ENCODE measurements around the gene PCDHB16.
"Not testable (repeated sequence)": the region's sequence is repeated elsewhere in the genome, so short reads cannot be mapped to it uniquely, and the experiment has no call there.

The PCDHB16 gene

DNA sequence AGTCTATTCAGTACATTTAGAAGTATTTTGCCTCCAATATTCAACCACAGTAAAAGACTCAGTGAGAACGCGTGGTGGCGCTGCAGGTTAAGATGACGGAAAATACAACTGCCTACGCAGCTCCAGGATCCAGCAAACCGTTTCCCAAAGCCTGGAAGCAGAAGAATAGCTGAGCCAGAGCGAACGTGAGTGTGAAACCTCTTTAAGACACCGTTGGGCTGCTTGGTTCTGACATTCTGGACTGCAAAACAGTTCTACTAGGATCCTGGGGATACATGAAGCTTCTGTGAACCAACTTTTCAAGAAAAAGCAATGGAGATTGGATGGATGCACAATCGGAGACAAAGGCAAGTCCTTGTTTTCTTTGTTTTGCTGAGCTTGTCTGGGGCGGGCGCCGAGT lies at the start of gene PCDHB16:
Gene PCDHB16 (plus strand): TSS at position 140 of the 400 bp plus-strand sequence. CDS start 173 bp downstream, at position 313.
- DNase-seq (ENCODE audit: low read depth) = no peak

DNA sequence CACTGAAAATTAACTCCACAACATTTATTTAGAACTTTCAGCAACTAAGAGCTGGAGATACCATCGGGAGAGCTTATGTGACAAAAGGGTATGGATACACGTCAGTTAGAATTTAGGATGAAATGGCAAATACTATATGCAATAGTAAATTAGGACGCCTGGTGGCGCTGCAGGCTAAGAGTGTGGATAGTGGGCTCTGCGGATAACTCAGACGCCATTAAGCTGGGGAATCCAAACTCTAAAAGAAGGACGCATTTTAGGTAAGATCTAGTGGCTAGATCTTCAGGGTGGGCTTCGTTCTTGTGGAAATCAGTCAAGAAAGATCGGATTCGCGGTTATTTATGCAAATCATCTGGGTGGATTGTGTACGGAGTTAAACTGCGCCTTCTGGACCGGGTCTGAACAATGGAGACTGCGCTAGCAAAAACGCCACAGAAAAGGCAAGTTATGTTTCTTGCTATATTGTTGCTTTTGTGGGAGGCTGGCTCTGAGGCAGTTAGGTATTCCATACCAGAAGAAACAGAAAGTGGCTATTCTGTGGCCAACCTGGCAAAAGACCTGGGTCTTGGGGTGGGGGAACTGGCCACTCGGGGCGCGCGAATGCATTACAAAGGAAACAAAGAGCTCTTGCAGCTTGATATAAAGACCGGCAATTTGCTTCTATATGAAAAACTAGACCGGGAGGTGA lies 47.0 kb upstream of the PCDHB16 start, which contains the start of gene PCDHB5:
Gene PCDHB5 (plus strand): TSS at position 177 of the 688 bp plus-strand sequence. CDS start 229 bp downstream, at position 406.
- DNase-seq (ENCODE audit: low read depth) = no peak

DNA sequence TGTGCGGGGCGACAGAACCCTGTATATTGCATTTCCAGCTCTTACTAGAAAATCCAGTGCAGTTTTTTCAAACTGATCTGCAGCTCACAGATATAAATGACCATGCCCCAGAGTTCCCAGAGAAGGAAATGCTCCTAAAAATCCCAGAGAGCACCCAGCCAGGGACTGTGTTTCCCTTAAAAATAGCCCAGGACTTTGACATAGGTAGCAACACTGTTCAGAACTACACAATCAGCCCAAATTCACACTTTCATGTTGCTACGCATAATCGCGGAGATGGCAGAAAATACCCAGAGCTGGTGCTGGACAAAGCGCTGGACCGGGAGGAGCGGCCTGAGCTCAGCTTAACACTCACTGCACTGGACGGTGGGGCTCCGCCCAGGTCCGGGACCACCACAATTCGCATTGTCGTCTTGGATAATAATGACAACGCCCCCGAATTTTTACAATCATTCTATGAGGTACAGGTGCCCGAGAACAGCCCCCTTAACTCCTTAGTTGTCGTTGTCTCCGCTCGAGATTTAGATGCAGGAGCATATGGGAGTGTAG lies 46.4 kb upstream of the PCDHB16 start:
- no peak for DNase-seq (ENCODE audit: low read depth)

DNA sequence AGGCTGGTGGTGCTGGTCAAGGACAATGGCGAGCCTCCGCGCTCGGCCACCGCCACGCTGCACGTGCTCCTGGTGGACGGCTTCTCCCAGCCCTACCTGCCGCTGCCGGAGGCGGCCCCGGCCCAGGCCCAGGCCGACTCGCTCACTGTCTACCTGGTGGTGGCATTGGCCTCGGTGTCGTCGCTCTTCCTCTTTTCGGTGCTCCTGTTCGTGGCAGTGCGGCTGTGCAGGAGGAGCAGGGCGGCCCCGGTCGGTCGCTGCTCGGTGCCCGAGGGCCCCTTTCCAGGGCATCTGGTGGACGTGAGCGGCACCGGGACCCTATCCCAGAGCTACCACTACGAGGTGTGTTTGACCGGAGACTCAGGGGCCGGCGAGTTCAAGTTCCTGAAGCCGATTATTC lies 44.8 kb upstream of the PCDHB16 start:
- DNase-seq (ENCODE audit: low read depth) = not testable (repeated sequence)

DNA sequence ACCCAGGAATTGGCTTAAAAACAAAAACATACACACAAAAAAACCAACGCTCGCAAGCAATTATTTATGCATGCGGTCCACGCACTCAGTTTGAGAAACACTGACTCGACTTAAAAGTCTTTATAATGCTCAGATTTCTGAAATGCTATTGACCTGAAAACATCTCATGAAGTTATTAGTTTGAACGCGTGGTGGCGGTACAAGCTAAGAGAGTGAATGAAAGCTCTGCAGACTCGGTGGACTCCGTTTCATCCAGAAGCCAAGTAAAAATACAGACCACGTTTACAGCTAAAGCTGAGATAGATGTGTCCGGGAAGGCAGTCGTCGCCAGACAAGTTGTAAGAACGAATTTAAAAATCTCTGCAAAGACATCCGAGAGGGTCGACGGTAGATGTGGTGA lies 32.4 kb upstream of the PCDHB16 start, which contains the start of gene PCDHB6:
Gene PCDHB6 (plus strand): TSS at position 246 of the 400 bp plus-strand sequence. CDS start 201 bp downstream, outside the sequence.
- DNase-seq (ENCODE audit: low read depth) = no peak

DNA sequence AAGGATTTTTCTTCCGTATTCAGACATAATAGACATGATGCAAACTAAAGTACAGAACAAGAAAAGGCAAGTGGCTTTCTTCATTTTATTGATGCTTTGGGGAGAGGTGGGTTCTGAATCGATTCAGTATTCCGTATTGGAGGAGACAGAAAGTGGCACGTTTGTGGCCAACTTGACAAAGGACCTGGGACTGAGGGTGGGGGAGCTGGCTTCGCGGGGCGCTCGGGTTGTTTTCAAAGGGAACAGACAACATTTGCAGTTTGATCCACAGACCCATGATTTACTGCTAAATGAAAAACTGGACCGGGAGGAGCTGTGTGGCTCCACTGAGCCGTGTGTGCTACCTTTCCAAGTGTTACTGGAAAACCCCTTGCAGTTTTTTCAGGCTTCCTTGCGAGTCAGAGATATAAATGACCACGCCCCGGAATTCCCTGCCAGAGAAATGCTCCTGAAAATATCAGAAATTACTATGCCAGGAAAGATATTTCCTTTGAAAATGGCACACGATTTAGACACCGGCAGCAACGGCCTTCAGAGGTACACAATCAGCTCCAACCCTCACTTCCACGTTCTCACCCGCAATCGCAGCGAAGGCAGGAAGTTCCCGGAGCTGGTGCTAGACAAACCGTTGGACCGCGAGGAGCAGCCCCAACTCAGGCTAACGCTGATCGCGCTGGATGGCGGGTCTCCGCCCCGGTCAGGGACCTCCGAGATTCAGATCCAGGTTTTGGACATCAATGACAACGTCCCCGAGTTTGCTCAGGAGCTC lies 31.8 kb upstream of the PCDHB16 start:
- DNase-seq (ENCODE audit: low read depth) = no peak

DNA sequence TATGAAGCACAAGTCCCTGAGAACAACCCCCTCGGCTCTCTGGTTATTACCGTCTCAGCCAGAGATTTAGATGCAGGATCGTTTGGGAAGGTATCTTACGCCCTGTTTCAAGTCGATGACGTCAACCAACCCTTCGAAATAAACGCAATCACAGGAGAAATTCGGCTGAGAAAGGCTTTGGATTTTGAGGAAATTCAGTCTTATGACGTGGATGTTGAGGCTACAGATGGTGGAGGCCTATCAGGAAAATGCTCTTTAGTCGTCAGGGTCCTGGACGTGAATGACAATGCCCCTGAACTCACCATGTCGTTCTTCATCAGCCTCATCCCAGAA lies 31.2 kb upstream of the PCDHB16 start:
- DNase-seq (ENCODE audit: low read depth) = no peak

DNA sequence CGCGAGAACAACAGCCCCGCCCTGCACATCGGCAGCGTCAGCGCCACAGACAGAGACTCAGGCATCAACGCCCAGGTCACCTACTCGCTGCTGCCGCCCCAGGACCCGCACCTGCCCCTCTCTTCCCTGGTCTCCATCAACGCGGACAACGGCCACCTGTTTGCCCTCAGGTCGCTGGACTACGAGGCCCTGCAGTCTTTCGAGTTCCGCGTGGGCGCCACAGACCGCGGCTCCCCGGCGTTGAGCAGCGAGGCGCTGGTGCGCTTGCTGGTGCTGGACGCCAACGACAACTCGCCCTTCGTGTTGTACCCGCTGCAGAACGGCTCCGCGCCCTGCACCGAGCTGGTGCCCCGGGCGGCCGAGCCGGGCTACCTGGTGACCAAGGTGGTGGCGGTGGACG lies 30.6 kb upstream of the PCDHB16 start:
- DNase-seq (ENCODE audit: low read depth) = not testable (repeated sequence)

DNA sequence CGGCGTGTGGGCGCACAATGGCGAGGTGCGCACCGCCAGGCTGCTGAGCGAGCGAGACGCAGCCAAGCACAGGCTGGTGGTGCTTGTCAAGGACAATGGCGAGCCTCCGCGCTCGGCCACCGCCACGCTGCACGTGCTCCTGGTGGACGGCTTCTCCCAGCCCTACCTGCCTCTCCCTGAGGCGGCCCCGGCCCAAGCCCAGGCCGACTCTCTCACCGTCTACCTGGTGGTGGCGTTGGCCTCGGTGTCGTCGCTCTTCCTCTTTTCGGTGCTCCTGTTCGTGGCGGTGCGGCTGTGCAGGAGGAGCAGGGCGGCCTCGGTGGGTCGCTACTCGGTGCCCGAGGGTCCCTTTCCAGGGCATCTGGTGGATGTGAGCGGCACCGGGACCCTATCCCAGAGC lies 30.1 kb upstream of the PCDHB16 start:
- DNase-seq (ENCODE audit: low read depth) = not testable (repeated sequence)

DNA sequence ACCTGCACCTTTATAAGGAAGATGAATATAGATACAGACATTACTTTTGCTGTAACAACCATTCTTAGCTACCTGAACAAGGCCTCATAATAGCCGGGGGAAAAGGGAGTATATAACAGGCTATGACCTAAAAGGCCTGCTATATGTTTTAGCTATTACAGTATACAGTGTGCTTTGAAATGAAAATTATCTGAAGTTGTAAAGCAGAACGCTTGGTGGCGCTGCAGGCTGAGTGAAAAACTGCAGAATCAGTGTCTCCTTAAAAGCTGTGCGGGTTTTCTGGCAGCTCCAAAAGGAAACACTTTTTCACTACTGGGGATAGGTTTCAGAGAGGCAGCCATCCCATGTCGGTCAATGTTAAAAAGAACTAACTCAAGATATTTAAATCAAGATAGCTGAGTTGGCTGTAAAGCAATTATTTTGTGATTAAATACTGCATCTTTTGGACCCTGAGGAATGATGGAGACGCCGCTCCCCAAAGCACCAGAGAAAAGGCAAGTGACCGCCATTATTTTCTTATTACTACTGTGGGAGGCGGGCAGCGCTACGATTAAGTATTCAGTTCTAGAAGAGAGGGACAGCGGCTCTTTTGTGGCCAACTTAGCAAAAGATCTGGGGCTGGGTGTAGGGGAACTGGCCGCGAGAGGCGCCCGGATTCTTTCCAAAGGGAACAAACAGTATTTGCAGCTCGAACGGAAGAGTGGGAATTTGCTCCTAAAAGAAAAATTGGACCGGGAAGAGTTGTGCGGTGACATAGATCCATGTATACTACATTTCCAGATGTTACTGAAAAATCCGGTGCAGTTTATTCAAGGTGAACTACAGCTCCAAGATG lies 26.4 kb upstream of the PCDHB16 start:
- no peak for DNase-seq (ENCODE audit: low read depth)

DNA sequence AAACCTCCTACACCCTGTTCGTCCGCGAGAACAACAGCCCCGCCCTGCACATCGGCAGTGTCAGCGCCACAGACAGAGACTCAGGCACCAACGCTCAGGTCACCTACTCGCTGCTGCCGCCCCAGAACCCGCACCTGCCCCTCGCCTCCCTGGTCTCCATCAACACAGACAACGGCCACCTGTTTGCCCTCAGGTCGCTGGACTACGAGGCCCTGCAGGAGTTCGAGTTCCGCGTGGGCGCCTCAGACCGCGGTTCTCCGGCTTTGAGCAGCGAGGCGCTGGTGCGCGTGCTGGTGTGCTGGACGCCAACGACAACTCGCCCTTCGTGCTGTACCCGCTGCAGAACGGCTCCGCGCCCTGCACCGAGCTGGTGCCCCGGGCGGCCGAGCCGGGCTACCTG lies 24.8 kb upstream of the PCDHB16 start:
- not testable (repeated sequence) for DNase-seq (ENCODE audit: low read depth)

DNA sequence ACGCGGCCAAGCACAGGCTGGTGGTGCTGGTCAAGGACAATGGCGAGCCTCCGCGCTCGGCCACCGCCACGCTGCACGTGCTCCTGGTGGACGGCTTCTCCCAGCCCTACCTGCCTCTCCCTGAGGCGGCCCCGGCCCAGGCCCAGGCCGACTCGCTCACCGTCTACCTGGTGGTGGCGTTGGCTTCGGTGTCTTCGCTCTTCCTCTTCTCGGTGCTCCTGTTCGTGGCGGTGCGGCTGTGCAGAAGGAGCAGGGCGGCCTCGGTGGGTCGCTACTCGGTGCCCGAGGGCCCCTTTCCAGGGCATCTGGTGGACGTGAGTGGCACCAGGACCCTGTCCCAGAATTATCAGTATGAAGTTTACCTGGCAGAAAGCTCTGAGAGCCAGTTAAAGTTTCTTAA lies 24.3 kb upstream of the PCDHB16 start:
- DNase-seq (ENCODE audit: low read depth) = not testable (repeated sequence)

DNA sequence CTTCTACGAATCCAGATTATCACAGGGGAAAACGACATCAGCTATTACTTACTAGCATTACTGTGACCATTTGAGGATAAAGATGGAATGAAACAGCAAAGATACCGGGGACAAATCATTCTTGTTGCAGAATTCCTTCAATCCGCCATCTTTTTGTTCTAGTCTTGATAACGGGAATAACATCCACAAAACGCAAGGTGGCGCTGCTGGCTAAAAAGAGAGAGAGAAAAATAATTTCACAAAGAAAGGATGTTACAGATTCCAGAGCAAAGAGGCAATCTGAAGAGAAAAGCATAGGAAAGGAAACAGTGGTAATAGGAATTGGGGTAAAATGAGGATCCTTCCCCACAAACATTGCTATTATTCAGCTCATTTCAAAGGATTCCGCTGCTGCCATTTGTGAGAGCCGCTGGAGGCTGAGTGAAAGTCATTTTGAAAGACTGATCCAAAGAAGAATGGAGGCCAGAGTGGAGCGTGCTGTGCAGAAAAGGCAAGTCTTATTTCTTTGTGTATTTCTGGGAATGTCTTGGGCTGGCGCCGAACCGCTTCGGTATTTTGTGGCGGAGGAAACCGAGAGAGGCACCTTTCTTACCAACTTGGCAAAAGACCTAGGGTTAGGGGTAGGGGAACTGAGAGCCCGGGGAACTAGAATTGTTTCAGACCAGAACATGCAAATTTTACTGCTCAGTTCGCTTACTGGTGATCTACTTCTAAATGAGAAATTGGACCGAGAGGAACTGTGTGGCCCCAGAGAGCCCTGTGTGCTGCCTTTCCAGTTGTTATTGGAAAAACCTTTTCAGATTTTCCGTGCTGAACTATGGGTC lies 9.6 kb upstream of the PCDHB16 start, which contains the start of gene PCDHB7:
Gene PCDHB7 (plus strand): TSS at position 264 of the 824 bp plus-strand sequence. CDS start 192 bp downstream, at position 456.
- no peak for DNase-seq (ENCODE audit: low read depth)

DNA sequence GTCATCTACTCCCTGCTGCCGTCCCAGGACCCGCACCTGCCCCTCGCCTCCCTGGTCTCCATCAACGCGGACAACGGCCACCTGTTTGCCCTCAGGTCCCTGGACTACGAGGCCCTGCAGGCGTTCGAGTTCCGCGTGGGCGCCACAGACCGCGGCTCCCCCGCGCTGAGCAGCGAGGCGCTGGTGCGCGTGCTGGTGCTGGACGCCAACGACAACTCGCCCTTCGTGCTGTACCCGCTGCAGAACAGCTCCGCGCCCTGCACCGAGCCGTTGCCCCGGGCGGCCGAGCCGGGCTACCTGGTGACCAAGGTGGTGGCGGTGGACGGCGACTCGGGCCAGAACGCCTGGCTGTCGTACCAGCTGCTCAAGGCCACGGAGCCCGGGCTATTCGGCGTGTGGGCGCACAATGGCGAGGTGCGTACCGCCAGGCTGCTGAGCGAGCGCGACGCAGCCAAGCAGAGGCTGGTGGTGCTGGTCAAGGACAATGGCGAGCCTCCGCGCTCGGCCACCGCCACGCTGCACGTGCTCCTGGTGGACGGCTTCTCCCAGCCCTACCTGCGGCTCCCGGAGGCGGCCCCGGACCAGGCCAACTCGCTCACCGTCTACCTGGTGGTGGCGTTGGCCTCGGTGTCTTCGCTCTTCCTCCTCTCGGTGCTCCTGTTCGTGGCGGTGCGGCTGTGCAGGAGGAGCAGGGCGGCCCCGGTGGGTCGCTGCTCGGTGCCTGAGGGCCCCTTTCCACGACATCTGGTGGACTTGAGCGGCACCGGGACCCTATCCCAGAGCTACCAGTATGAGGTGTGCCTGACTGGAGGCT lies 7.7 kb upstream of the PCDHB16 start:
- DNase-seq (ENCODE audit: low read depth) = not testable (repeated sequence)

DNA sequence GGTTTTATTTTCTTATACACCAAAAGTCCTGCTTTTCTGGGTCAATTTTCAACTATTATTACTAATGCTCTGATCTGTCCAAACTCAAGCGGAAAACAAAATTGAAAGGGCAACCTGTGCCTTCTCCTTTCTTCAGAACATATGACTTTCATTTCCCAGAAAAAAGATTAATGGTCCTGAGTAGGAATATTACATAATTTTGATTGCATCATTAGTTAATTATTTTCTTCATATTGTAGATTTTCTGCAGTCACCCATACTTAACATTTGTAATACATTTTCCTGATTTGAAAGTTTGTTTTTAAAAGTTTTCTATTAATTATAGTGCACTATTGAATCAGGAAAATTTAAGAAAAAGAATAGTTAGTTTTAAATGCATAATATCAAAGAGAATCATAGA lies 6.3 kb upstream of the PCDHB16 start:
- DNase-seq (ENCODE audit: low read depth) = no peak

DNA sequence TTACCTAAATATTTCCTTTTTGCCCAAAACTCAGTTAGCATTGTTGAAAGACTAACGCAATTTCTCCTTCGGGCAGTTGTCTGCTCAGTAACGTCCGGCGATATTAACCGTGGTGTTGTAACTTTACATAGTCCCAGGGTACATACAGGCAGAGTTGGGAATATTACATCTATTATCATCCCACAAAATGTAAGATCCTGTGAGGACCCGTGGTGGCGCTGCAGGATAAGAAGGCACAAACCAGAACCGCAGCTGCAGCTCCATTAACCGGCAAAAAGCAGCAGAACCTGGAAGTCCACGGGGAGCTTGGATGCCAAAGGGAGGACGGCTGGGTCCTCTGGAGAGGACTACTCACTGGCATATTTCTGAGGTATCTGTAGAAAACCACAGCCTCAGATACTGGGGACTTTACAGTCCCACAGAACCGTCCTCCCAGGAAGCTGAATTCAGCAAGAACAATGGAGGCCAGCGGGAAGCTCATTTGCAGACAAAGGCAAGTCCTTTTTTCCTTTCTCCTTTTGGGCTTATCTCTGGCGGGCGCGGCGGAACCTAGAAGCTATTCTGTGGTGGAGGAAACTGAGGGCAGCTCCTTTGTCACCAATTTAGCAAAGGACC lies 4.5 kb upstream of the PCDHB16 start, which contains the start of gene PCDHB8:
Gene PCDHB8 (plus strand): TSS at position 214 of the 615 bp plus-strand sequence. CDS start 245 bp downstream, at position 459.
- not testable (repeated sequence) for DNase-seq (ENCODE audit: low read depth)

DNA sequence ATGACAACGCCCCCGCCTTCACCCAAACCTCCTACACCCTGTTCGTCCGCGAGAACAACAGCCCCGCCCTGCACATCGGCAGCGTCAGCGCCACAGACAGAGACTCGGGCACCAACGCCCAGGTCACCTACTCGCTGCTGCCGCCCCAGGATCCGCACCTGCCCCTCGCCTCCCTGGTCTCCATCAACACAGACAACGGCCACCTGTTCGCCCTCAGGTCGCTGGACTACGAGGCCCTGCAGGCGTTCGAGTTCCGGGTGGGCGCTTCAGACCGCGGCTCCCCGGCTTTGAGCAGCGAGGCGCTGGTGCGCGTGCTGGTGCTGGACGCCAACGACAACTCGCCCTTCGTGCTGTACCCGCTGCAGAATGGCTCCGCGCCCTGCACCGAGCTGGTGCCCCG lies 2.8 kb upstream of the PCDHB16 start:
- not testable (repeated sequence) for DNase-seq (ENCODE audit: low read depth)

DNA sequence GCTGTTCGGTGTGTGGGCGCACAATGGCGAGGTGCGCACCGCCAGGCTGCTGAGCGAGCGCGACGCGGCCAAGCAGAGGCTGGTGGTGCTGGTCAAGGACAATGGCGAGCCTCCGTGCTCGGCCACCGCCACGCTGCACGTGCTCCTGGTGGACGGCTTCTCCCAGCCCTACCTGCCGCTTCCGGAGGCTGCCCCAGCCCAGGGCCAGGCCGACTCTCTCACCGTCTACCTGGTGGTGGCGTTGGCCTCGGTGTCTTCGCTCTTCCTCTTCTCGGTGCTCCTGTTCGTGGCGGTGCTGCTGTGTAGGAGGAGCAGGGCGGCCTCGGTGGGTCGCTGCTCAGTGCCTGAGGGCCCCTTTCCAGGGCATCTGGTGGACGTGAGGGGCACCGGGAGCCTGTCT lies 2.3 kb upstream of the PCDHB16 start:
- DNase-seq (ENCODE audit: low read depth) = not testable (repeated sequence)

DNA sequence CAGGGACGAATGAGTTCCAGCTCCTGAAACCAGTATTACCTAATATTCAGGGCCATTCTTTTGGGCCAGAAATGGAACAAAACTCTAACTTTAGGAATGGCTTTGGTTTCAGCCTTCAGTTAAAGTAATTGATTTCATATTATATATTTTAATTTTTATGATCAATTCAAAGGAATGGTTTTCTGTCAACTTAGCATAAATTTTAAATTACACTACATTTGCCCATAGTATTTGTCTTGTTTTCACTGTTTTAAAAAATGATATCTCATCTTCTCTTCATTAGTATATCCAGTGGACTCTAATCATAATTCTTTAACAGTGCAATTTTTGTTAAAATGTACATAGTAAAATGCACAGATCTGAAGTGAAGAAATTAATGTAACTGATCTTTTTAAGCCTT lies 1.9 kb upstream of the PCDHB16 start:
- DNase-seq (ENCODE audit: low read depth) = no peak

All from HS-27A (cell line).